NCI-H2081 (cell line): ENCODE measurements around the gene FOXF1.

Experiments used
- DNase-seq, 2 experiments: peaks; one replicate each; lab custom pipeline; 2025; lab: John Stamatoyannopoulos, UW

FOXF1 gene

DNA sequence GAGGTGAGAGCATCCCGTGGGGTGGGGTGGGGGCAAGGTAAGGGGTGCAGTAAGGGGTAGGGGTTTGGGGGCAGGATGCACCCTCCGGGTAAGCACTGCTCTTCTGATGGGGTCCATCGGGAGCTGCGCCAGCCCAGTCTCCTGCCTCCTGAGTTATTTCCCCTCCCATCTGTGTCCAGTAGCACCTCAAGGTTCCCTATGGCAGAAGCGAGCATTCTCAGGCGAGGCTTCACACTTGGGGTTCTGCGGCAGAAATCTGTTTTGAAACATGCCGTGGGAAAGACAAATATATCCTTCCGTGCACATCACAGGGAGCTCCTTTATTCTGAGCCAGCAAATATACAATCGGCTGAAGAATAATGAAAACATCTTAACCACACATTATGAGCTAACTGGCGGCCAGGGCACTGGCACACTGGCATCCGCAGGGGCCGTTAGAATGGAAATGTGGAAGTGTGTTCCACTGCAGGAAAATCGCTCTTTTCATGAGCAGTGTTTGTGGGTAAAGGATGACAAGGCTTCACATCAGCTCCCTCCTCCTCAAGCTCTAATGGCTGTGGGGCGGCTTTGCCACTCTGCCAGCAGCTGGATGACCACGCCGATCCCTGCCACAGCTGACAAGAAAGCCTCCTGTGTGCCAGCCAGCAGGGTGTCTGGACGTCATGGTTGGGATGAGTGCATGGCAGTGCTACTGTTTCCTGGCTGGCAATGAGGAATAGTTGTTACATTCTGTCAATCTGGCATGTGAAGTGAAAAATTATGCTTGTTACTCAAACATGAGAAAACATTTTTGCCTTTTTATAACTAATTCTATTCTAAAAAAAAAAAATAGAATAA, 24.7 kb downstream of the FOXF1 start:
- DNase-seq: peak in 1 of 2 experiments; percentile 4

DNA sequence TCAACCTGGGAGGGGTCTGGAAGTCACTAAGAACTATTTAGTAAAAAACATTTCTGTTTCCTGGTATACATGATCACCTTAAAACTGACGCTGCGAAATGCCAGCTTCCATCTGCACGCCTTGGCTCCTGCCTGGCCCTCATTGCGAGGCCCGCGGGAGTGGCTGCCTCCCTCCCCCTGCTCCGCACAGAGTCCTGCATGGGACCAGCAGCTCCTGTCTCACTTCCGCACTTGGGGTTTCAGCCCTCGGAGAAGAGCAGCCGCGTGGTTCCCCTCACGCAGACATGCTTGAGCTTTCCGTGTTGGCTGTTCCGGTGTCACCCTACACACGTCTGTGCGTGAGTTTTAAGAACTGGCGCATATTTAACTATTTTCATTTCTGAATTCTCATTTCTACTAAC, 26.3 kb downstream of the FOXF1 start:
- DNase-seq: no peak

DNA sequence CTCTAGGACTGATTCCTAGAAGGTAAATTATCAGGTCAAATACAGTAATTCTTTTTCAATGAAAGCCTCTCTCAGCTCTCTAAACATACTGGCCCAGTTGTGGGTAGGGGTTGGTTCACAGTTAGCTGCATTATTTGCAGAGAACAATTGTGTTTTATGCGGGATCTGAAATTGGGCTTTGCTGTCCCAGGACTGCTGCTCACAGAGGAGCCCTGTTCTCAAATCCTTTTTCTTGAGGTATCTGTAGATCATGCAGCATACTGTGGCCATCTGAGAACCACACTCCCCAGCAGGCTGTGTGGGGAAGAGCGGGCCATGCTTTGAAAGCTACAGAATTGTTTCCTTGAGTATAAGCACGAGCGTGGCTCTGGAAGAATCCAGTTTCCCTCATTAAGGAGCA, 27.2 kb downstream of the FOXF1 start:
- DNase-seq: no peak

DNA sequence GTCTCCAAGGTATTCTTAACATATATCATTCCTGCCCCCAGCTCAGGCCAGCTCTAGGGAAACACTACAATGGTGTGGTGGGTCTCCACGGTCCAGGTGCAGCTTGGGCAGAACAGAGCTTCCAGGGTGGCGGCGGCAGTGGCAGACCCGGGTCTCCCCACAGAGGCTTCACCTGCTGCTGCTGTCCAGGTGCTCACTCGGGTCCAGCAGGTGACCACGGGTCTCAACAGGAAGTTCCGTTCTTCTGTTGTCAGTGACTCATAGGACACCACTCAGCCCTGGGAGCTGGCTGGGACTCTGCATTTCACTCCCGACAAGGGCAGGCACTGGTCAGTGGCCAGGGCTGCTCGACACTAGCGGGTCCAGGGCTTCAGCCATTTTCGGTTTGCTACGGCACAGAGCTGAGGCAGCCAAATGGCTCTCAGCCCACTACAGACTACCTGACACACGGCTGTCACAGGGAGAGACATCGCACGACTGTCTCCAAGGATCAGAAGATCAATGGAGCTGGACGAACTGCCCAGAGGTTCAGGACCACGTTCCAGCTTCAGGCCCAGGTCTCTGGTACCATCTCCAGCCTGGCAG, 28.0 kb downstream of the FOXF1 start:
- DNase-seq: no peak

DNA sequence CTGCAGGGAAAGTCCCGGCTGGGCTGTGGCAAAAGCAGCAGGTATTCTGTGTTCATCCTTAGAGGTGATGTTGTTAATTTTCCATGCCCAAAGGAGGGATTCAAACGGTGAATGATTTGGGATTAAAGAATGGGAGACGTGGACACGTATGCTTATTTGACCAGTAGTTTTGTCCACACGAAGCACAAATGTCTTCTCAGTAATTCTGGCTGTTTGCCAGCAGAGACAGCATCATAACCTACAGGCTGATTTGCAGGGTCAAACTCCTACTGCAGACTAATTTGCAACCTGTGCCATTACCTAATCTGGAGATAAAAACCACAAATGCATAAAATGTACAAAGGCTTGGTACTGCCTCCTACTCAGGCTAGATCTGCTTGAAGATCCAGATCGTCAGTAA, 30.6 kb downstream of the FOXF1 start:
- no peak for DNase-seq

DNA sequence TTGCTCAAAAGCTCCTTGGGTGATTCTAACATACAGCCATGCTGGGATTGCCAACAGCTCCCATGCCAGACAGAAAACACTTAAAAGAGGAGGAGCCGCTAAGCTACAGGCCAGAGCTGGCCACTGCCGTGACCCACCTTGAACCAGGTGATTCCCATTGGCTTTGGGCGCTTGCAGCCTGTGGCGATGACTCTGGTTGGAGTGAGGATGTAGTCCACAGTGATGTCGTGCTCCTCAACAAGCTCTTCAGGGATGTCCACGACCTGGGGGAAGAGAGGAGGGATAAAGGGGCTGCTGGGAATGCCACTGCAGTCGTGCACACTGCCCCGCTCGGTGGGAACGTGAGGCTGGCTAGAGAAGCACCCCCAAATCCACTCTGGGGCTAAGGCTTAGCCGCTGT, 31.2 kb downstream of the FOXF1 start:
- DNase-seq: no peak

DNA sequence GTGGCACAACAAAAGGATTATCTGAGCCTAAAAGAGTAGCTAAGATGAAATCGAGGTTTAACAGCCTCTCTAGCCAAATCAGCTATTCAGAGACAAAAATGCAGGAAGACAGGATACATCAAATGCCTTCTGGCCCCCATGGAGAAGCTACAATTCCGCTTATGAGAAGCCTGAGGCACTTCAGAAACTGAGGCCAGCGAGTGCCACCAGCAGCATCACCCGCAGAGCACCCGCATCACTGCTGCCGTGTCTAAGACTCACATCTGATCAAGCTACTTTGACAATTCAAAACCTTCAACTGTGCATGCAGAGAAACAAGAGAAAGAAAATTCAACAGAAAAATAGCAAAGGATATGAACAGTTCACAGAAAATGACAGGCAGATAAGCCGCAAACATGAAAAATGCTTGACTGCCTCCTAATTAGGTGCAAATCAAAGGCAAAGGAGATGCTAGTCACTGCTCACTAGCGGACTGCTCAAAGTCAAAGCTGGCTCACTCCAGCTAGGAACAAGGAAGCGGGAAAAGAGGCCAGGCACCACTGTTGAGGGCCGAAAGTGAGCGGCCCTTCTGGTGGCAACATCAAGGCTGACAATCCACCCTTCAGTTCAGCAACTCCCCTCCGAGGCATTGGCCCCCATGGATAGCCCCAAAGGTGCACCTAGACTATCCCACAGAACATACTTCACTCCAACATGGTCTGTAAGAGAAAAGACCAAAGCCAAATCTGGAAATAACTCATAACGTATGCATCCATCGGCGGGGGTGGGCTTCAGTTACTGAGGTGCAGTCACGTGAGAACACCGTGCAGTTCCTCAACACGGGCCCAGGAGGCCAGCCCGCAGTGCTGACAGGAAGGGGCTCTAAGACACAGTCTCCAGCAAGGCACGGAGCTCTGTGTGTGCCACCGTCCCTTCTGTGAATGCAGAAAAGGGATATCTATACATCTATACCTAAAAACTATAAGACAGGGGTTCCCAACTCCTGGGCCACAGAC, 32.7 kb downstream of the FOXF1 start:
- DNase-seq: no peak

DNA sequence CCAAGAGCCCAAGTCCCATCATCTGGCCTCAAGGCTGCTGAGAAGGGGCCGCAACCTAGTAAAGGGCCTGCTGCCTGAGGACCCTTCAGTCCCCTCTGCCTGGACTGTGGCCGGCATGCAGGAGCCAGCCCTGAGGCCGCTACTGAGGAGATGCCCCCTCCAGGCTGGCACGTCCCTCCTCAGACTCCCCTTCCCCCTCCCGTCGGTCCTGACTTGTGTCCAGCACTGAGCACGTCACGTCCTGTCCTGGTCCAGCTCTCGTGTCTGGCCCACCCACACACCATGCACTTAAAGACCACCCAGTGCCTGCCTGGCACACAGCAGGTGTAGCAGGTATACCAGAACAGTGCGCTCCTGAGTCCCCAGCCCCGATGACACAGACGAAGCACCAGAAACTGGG, 35.2 kb downstream of the FOXF1 start:
- DNase-seq: no peak

DNA sequence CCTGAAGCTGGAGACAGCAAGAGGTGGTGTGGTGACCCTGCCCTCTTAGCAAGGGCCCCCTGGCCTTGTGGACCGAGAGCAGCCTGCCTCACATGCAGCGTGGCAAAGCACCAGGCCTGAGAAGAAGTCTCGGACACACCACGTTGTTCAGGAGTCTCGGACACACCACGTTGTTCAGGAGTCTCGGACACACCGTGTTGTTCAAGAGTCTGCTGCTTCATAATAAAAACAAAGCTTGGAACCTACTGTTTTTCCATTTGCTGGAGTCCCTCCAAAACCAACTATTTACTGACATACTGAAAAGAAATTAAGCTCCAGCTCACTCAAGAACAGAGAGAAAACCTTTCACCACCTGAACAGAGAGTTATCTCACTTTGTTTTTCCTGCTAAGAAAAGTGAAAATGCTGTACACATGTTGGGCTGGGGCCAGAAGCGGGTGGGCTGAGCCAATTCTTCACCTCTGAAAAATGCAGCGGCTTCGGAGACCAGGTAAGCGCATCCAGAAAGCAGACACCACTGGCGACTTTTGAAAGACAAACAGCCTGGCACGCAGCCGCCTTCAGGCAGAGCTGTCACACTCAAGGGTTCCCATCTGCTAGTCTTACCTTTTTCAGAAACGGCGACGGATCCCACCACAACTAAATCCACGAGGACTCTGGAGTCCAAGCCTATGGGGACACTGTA, 35.8 kb downstream of the FOXF1 start:
- DNase-seq: no peak

DNA sequence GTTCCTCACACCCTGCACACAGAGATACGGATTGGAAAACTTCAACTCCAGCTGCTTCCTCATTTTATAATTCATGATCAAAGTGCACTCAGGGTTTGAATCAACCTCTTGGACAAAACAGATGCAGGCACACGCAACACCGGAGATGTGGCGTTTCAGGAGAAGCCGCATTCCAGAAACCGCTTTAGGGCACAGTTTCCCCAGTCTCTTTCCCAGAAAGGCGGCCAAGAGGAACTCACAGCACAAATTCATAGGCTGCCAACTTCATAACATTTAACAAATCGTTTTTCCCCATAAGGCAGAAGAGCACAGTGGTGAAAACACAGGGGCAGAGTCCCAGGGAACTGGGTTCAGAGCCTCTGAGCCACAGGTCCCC, 36.3 kb downstream of the FOXF1 start:
- no peak for DNase-seq

DNA sequence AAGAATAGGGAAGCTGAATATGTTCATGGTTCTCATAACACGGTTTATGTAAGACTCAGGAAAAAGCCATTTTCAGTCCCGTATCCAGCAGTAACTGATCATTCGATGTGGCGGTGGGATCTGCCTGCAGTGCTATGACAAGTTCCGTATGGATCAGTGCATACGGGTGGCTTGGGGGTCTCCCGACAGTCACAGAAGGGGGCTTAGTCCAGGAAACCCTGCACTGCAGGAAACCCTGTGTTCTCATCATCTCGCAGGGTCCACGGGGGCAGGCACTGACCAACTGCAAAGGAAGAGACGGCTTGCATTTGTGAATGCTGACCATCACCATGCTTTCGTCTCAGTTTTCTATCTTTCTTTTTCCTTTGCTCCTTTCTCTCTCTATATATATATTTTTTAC, 37.0 kb downstream of the FOXF1 start:
- no peak for DNase-seq

DNA sequence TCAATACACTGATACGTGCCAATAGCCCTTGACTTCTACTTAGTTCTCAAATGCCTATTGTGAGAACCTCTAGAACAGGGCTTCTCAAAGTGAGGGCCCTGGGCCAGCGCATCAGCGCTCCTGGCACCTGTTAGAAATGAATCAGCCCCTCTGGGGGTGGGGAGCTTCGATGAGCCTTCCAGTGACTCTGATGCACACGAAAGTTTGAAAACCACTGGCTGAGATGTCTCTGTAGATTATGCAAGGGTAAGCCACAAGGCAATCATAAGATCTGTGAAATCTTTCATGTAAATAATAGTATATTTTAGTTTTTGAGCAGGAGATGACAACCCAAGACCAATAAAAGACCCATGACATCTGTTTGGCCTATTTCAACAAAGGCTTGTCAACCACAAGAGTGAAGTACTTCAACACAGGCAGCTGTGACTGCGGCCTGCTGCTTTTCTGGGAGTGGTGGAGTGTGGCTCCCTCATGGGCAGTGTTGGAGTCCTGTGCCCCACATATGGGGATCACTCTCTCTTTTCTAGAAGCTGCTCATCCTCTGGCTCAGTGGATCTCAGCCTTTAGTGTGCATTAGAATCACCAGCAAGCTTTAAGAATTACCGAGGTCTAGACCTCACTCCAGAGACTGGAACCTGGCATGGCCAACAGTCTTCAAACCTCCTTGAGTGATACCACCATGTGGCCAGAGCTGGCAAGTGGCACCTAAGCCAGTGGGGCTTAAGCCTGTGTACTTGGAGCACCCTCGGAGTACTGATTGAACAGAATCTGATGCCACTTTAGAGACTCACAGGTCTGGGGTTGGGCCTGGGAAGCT, 39.0 kb downstream of the FOXF1 start:
- DNase-seq: no peak

DNA sequence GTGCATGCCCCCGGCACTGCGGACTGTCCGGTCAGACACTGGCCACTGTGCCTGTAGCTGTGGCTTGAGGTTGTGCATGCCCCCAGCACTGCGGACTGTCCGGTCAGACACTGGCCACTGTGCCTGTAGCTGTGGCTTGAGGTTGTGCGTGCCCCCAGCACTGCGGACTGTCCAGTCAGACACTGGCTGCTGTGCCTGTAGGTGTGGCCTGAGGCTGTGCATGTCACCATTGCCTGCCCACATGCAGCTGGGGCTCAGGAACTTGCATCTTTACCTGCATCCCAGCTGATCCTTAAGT, 39.5 kb downstream of the FOXF1 start:
- DNase-seq: no peak

DNA sequence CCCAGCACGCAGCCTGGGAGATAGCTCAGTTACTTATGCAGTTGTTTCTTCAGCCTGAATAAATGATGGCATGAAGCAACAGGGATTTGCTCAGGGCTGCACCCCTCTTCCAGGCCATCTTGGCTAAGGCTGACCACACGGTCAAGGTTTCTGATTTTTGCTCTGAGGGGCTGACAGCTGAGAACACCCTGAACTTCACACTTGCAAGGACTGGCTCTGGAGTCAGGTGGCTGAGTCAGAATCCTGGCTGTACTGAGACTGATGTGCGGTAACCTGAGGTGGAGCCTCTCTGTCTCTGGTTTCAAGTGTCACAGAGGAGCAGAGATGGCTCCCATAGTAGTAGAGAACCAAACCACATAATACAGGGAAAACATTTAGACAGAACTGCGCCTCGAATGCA, 40.0 kb downstream of the FOXF1 start:
- no peak for DNase-seq

DNA sequence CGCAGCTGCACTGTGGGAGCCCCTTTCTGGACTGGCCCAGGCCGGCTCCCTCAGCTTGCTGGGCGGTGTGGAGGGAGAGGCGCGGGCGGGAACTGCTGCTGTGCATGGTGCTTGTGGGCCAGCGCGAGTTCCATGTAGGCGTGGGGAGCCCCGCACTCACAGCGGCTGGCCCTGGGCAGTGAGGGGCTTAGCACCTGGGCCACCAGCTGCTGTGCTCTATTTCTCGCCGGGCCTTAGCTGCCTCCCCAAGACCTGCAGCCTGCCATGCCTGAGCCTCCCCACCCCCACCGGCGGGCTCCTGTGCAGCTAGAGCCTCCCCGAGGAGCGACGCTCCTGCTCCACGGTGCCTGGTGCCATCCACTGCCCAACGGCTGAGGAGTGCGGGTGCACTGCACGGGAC, 43.0 kb downstream of the FOXF1 start:
- DNase-seq: no peak

DNA sequence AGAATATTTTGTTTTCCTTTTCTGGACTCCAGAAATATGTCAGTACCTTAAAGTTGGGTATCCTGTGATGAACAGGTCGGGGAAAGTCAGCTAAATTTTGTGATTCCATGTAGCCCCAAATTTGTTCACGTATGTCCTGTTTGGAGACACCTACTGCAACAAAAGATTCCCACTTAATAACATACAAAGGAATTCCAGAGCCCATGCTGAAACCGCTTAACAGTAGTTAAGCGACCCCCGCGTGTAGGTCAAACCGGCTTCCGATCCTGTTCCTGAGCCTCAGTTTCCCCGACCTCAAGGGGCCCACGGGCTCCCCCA, 44.2 kb downstream of the FOXF1 start:
- DNase-seq: no peak

DNA sequence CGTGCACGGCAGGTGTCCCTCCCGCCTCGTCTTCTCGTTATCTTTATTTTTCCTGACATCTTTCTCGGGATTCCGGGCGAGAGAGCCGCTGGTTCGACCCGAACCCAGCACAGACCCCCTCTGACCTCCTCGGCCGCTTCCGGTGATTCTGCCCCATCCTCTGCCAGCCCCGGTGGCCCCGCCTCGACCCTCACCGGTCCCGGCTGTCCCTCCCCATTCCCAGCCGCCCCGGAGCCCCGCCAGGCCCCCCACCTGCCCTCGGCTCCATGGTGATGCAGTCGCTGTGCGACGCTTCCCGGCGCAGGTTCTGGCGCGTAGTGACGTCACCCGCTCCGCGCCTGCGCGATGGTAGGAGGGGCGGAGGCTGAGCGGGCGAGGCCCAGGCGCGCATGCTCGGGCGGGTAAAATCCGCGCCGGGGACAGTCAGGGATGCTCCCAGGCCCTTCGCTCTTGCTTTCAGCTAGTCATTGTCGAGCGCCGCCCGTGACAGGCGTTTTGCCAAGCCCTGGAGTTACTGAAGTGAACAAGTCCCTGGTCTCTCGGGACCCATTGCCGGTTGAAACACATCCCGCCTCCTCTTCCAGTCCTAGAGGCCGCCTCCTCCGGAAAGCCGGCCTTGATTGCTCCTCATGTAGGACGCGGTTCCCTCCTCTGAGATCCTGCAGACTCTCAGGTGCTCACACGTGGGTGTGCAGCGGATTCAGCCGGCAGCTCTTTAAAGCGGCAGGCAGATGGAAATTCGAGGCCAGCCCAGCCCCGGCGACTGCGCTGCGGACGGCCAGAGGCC, 44.8 kb downstream of the FOXF1 start, which contains the start of gene MTHFSD:
Gene MTHFSD (minus strand): TSS at position 319 of the 787 bp plus-strand sequence. CDS start 51 bp downstream, at position 268.
- DNase-seq: peak; percentile 80 to 81

DNA sequence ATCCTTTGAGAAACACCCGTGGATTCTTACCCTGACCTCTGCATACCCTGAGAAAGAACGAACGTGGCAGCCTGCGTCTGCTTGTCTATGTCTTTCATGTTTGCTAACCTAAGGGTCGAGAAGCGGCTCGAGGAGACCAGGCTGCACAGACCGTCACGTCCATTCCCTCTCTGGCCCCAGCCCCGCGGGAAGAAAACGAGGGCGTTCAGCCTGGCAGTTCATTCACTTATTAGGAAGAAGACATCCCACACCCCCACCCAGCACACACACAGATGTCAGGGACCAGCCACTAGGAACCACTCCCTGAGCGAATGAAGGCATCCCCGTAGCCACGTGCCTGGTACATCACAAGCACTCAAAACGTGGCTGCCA, 45.4 kb downstream of the FOXF1 start:
- no peak for DNase-seq

DNA sequence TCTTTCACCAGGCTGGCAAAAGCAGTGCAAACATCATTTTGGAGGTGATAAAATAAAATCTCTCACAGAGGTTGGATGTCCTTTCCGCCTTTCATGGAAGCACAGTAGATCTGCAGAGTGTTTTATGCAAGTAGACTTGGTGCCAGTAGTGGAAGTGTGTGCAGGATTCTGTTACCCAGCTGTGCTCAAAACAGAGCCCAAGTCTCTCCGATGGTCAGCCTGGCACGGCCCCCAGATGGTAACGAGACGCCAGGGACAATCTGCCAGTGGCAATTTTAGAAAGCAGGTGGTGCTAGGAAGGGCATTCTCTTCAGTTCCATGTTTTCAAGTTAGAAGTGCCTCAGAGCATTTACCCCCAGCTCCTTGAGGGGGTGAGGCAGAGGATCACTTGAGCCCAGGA, 46.2 kb downstream of the FOXF1 start:
- no peak for DNase-seq

DNA sequence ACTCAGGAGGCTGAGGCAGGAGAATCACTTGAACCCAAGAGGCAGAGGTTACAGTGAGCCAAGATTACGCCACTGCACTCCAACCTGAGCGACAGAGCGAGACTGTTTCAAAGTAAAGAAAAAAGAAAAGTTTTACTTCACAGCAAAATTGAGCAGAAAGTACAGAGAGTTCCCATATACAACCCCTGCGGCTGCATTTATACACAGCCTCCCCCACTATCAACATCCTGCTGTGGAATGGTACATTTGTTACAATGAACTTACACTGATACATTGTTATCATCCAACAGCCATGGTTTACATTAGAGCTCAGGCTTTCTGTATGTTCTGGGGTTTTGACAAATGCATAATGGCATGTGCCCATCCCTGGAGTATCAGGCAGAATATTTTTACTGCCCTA, 47.3 kb downstream of the FOXF1 start:
- DNase-seq: no peak
